Measurements from ENCODE around the gene PCTP.

The PCTP gene

GRCh38 chr17:55812323-55812722 is 61.5 kb downstream of the PCTP start:
- DNase-seq, result no peak

GRCh38 chr17:55813944-55814343 is 63.1 kb downstream of the PCTP start:
- no peak for DNase-seq

GRCh38 chr17:55814377-55814776 is 63.5 kb downstream of the PCTP start:
- no peak for DNase-seq

GRCh38 chr17:55816532-55817396 is 65.9 kb downstream of the PCTP start:
- DNase-seq, result no peak

GRCh38 chr17:55817397-55817709 is 66.5 kb downstream of the PCTP start:
- DNase-seq, result no peak

GRCh38 chr17:55818026-55818425 is 67.2 kb downstream of the PCTP start:
- DNase-seq, result no peak

GRCh38 chr17:55818451-55819375 is 67.9 kb downstream of the PCTP start:
- no peak for DNase-seq

GRCh38 chr17:55820675-55821074 is 69.8 kb downstream of the PCTP start:
- DNase-seq, result no peak

- DNase-seq, result no peak
Measured at GRCh38 chr17:55822028-55822427, 71.2 kb downstream of the PCTP start.

GRCh38 chr17:55825213-55825612 is 74.4 kb downstream of the PCTP start:
- DNase-seq, result no peak
